ENCODE results near the gene F7.
A peak's percentile ranks its signal among the peaks of the same experiment; 100 is the strongest.
"Not testable (repeated sequence)": the region's sequence is repeated elsewhere in the genome, so short reads cannot be mapped to it uniquely, and the experiment has no call there.

F7 gene

GRCh38 chr13:113105032-113105920 is at the start of gene F7:
Gene F7, plus strand, starts transcription at chr13:113105791. Its CDS starts 51 bp downstream, at chr13:113105842.
- DNase-seq = no peak

DNA sequence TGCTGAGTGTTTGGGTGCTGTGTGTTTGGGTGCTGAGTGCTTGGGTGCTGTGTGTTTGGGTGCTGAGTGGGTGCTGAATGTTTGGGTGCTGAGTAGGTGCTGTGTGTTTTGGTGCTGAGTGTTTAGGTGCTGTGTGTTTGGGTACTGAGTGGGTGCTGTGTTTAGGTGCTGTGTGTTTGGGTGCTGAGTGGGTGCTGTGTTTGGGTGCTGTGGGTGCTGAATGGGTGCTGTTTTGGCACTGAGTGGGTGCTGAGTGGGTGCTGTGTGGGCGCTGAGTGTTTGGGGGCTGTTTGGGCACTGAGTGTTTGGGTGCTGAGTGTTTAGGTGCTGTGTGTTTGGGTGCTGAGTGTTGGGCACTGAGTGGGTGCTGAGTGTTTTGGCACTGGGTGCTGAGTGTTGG is 48.5 kb upstream of the F7 start:
- peak; percentile 9 for DNase-seq

DNA sequence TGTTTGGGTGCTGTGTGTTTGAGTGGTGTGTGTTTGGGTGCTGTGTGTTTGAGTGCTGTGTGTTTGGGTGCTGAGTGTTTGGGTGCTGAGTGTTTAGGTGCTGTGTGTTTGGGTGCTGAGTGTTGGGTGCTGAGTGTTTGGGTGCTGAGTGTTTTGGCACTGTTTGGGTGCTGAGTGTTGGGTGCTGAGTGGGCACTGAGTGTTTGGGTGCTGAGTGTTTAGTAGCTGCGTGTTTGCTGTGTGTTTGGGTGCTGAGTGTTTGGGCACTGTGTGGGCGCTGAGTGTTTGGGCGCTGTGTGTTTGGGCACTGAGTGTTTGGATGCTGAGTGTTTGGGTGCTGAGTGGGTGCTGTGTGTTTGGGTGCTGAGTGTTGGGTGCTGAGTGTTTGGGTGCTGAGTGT is 48.0 kb upstream of the F7 start:
- not testable (repeated sequence) for DNase-seq

- no peak for DNase-seq
Measured at GRCh38 chr13:113058129-113058987, 47.2 kb upstream of the F7 start.

DNA sequence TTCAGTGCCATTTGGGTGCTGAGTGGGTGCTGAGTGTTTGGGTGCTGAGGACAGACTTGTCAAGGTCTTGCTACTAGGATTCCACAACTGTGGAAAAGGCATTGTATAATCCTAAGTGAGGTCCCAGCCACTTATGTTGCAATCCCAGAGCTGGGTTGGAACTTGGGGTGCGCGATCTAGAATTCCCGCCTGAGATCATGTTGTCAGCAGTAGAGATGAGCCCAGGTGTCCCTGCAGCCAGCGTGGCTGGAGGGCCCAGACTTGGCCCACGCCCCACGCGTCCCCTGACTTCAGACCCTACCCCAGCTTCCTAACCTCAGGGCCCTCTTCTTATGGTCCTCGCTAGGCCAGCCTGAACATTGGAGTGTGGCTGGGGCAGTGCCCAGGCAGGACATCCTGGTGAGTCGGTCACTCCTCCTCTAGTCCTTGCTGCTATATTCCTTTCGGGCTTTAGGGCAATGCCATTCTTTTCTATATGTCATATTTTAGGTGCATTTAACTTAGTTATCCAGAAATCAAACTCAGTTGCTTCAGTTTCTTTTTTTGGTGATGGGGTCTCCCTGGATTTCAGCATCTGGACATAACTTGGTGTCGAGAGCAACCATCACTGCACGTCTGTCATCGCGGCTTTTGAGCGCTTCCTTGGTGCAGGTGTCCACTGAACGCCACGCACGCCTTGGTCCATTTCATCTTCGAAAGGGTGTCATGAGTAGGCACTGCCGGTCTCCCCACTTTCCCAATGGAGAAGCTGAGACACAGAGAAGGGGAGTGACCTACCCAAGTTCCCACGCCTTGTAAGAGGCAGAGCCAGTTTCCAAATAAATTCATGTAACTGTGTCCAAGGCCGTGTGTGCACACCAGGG is 46.4 kb upstream of the F7 start:
- no peak for DNase-seq

GRCh38 chr13:113059891-113060290 is 45.7 kb upstream of the F7 start:
- no peak for DNase-seq

GRCh38 chr13:113060557-113061270 is 44.9 kb upstream of the F7 start:
- DNase-seq = no peak

DNA sequence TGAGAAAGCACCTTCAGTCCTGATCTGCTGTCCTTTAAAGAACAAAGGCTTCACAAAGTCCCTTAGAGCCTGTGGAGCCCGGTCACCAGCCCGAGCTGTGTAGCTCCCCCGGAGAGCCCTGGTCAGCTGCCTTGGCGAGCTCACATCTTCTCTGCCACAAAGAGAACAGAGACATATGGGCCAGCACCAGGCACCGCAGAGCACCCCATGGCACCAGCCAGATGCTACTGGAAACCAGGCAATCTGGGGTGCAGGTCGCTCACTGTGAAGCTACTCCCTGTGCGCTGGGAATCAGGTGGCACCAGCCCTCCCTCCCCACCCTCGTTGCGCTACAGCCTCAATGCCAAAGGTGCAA is 44.3 kb upstream of the F7 start:
- DNase-seq = no peak

DNA sequence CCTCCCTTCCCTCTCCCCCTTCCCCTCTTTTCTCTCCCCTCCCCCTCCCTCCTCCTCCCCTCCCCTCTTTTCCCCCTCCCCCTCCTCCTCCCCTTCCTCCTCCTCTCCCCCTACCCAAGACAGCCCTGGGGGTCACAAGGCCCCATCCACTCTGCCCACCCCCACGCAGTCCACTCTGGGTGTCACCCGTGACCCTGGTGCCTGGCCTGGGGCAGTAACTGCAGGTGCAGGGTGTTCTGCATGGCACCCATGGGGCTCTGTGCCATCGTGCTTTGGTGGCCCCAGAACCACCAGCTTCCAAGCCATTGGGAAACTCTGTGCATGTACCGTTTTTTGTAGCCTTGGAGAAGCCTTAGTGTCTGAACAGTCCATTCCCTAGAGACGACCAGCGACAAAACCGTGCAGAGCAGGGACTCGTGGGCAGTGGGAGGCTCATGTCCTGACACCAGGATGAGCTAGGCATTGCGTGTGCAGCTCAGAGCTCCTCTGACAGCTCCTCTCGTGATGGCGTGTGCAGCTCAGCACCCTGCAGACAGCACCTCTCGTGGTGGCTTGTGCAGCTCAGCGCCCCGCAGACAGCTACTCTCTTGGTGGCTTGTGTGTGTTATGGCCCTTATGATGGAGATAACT is 43.7 kb upstream of the F7 start:
- DNase-seq = no peak

- DNase-seq = no peak
Measured at GRCh38 chr13:113062691-113063090, 42.9 kb upstream of the F7 start.

DNA sequence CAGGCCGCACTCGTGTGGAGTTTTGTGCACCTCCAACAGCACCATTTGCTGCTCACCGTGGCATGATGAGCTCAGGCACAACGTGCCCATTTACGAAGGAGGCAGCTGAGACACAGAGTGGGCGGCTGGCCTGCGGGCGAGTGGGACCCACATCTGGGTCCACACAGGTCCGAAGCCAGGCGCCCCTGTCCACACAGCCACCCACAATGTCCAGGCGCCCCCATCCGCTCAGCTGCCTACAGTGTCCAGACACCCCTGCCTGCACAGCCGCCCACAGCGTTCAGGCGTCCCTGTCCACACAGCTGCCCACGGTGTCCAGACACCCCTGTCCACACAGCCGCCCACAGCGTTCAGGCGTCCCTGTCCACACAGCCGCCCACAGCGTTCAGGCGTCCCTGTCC is 42.5 kb upstream of the F7 start:
- DNase-seq = no peak

GRCh38 chr13:113064000-113064533 is 41.5 kb upstream of the F7 start:
- DNase-seq = peak; percentile 52

DNA sequence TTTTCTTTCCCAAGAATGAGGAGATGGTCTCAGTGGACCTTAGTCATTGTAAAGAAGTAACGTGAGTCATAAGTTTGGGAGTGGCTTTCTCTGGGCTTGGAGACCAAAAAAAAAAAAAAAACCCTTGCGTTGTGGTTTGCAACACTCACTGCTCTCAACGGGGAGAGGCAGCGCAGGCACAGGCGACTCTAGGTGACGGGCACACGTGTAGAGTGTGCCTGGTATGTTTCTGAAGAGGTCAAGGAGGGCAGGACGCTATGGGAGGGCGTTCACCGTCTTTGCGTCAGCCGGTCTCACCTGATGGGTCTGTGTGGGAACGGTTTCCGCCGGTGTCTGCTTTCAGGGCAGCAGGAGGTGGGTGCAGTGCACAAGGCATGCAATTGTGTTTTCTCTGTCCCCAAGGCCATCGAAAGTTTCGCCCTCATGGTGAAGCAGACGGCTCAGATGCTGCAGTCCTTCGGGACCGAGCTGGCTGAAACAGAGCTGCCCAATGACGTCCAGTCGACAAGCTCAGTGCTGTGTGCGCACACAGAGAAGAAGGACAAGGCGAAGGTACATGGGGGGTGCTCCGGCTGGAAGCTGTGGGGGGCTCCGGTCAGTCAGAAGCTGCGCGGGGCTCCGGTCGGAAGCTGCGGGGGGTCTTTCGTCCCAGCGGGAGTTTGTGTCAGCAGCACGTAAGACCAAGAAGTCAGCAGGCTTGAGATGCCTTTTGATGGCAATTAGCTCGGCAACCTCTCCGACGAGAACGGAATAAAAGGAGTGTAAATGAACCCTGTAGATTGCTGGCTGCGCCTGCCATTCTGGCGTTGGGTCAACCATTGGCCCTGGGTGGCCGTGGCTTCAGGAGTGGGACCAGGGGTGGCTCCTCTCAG is 40.8 kb upstream of the F7 start:
- no peak for DNase-seq

DNA sequence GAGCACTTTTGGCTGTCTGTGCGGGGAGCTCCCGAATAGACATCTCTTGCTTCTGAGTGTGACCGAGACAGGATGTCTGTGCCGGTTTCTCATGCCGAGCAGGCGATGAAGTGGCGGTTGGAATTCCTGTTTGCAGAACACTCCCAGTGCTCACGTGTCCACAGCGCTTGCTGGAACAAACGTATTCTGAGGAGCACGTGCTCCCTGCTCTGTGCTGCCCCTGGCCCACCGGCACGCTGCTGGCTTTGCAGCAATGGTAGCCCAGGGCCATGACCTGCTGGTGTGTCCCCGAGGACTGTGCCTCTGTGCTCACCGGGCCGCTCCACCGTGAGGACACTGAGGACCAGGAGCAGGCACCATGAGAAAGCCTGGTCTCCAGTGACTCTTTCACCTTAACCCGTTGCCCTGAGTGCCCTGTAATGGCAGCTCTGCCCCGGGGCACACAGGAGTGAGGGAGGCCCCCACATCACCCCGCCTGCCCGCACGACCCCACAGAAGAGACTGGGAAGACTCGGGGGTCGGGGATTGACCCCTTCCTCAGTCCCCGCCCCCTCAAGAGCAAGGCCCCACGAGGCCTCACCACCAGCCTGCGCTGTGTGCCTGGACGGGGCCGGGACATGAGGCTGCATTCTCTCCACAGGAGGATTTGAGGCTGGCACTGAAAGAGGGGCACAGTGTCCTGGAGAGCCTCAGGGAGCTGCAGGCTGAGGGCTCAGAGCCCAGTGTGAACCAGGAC is 40.0 kb upstream of the F7 start:
- no peak for DNase-seq

- DNase-seq = no peak
Measured at GRCh38 chr13:113066142-113066455, 39.5 kb upstream of the F7 start.

DNA sequence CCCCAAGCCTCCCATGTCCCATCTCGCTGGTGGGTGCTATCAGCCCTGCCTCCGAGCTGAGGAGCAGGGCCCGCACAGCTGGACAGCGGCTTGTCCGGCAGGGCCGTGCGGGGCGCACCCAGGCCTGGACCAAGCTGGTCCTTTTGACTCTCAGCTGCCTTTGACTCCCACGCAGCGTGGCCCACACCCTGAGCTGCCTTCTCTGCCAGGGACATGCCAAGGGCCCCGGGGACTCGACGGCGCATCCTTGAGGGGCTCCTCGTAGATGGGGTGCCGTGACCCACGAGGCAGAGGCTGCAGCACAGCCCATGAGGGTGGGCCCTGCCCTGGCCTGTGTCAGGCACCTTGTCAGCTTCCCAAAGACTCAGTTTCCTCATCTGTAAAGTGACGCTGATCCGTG is 38.8 kb upstream of the F7 start:
- DNase-seq = no peak

DNA sequence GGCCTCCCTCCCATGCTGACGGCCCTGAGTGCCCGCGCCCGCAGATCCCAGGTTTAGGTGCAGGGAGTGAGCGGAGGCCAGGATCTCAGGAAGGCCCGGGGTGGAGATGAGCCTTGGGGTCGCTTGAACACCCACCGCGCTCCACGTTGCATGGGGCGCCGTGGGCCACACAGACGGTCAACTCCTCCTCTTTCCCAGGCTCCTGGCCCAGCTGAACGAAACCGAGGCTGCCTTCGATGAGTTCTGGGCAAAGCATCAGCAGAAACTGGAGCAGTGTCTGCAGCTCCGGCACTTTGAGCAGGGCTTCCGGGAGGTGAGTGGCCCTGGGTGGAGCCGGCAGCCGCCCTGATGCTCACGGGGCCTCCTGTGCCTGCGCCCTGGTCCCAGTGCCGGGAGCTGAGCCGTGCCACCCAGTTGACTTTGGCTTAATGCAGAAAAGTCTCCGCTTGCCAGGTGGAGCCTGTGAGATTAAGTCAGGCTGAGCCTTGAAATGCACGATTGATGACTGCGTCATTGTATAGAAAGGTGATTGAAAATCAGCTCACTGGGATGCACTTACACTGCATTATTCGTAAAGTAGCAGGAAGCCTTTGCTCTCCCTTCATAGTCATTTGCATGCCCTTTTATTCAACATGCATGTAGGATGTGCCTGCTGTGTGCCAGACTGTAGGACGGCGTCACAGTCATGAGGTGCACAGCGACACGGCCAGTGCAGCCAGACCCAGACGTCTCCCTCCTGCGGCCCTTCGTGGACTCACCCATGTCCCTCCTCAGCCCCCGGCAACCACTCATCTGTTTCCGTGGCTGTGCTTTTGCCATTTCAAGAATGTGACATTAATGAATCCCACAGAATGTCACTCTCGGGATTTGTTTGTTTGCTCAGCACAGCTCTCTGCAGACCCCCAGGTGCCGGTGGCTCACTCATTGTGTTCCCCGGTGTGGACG is 35.5 kb upstream of the F7 start:
- no peak for DNase-seq

DNA sequence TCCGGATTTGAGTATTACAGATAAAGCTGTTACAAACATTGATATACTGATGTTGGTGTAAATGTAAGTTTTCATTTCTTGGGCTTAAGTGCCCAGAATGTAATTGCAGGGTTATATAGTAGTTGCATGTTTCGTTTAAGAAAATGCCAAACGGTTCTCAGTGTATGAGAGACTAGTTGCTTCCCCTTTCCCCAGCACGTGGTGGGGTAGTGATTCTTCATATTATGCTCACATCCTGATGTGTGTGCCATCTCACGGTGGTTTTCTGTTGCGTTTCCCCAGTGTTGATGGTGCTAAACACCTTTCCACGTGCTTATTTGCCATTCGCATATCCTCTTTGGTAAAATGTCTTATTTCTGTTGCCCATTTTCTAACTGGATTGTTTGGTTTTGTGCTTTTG is 34.7 kb upstream of the F7 start:
- no peak for DNase-seq

- DNase-seq = no peak
Measured at GRCh38 chr13:113072376-113072775, 33.2 kb upstream of the F7 start.

All from femur (tissue), 1 donor.